ENCODE measurements around the gene TSC22D4.

TSC22D4 gene

GRCh38 chr7:100426516-100426915 is 52.5 kb downstream of the TSC22D4 start:
- no peak for DNase-seq

- DNase-seq: no peak
Observed at GRCh38 chr7:100425347-100425746, 53.7 kb downstream of the TSC22D4 start.

GRCh38 chr7:100423315-100423714 is 55.7 kb downstream of the TSC22D4 start:
- no peak for DNase-seq

- DNase-seq: no peak
Observed at GRCh38 chr7:100419660-100420226, 59.3 kb downstream of the TSC22D4 start.

- DNase-seq: no peak
Observed at GRCh38 chr7:100418930-100419659, 59.9 kb downstream of the TSC22D4 start.

All from activated naive CD4-positive, alpha-beta T cell treated with anti-CD3 and anti-CD28 coated beads, Interleukin-2, amount 50 U/mL, for 16 hours (primary cell).